ENCODE measurements around the gene ZNF524.

DNA sequence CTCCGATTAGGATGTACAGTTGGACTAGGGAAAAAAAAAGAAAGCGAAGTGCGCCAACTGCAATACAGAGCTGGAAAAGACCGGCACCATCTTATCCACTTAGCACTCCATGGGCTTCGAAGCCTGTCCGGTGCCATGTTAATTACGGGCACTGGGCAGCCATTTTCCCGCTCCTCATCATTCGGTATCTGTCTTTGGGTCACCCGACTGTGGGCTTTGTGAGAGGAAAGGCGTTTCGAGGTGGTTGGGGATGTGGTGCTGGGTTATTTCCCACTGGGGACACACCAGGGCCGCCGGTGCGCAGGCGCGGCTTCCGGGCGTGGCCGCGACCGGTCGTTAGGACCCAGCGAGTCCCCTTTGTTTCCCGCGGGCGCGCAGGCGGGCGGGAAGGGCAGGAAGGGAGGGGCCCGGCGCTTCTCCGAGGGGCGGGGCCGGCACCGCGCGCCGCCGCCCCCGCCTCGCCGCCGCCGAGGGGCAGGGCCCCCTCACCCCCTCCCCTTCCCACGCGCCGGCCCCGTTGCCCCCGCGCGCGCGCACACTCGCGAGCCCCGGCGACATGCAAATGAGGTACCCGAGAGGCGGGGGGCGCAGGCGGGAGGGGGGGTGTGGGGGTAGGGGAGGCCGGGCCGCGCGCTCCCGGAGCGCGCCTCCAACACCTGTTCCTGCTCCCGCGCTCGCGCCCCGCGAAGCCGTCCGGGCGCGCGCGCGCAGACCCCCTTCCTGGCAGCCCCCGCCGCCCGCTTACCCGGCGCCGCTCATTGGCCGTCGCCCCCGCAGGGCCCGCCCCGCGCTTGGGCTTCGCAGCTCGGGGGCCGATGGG is at the start of gene ZNF524:
- TF ChIP-seq, protein P1, sequence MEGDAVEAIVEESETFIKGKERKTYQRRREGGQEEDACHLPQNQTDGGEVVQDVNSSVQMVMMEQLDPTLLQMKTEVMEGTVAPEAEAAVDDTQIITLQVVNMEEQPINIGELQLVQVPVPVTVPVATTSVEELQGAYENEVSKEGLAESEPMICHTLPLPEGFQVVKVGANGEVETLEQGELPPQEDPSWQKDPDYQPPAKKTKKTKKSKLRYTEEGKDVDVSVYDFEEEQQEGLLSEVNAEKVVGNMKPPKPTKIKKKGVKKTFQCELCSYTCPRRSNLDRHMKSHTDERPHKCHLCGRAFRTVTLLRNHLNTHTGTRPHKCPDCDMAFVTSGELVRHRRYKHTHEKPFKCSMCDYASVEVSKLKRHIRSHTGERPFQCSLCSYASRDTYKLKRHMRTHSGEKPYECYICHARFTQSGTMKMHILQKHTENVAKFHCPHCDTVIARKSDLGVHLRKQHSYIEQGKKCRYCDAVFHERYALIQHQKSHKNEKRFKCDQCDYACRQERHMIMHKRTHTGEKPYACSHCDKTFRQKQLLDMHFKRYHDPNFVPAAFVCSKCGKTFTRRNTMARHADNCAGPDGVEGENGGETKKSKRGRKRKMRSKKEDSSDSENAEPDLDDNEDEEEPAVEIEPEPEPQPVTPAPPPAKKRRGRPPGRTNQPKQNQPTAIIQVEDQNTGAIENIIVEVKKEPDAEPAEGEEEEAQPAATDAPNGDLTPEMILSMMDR (IDR thresholded peaks at IDR 0.05): no peak
- TF ChIP-seq POLR2A (IDR thresholded peaks at IDR 0.05): no peak

Data from body of pancreas (tissue), 4 donors.